Gastrocnemius medialis (tissue), 4 donors: ENCODE measurements around the gene FAM53A.

Source experiments
- POLR2A ChIP-seq, 2 donors: fragments of 450-650 bp; IDR thresholded peaks; one replicate each; pipeline ENCODE4 v1.6.1; 2017; ENCODE audit warnings: antibody characterized with exemption in 2 of 2, mild to moderate bottlenecking in 2 of 2, moderate library complexity in 2 of 2
- TF ChIP-seq, protein P1 (sequence below), 5 experiments: fragments of 450-650 bp in 3 of 5; fragments of 200-600 bp in 2 of 5; sonication (generic) in 2 of 5; IDR thresholded peaks in 4 of 5; conservative IDR thresholded peaks in 1 of 5; 1 replicate in 4 of 5; 2 replicates in 1 of 5; pipeline ENCODE4 v1.5.1; 2016 to 2019; ENCODE audit warnings: antibody characterized with exemption in 5 of 5, mild to moderate bottlenecking in 3 of 5, moderate library complexity in 3 of 5

DNA sequence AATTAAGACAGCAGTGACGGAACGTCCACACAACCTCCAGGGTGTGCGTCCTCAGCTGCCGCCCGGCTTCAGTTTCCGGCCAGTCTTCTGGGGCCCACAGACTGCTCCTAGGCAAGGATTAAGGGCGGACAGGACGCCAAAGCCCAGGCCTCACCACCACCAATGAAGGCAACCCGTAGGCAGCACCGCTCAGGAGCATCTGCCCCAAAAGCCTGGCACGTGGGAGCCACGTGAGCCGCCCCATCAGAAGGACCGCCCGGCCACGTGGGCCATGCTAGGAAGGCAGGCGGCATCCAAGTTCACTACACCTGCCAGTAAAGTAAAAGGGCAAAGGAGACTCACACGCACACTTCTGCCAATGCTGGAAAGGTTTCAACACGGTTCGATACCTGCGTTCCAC, 14.3 kb downstream of the FAM53A start:
- TF ChIP-seq, protein P1, sequence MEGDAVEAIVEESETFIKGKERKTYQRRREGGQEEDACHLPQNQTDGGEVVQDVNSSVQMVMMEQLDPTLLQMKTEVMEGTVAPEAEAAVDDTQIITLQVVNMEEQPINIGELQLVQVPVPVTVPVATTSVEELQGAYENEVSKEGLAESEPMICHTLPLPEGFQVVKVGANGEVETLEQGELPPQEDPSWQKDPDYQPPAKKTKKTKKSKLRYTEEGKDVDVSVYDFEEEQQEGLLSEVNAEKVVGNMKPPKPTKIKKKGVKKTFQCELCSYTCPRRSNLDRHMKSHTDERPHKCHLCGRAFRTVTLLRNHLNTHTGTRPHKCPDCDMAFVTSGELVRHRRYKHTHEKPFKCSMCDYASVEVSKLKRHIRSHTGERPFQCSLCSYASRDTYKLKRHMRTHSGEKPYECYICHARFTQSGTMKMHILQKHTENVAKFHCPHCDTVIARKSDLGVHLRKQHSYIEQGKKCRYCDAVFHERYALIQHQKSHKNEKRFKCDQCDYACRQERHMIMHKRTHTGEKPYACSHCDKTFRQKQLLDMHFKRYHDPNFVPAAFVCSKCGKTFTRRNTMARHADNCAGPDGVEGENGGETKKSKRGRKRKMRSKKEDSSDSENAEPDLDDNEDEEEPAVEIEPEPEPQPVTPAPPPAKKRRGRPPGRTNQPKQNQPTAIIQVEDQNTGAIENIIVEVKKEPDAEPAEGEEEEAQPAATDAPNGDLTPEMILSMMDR (IDR thresholded peaks at IDR 0.05 in 4 of 5, conservative IDR thresholded peaks at IDR 0.05 in 1 of 5): no peak
- no peak for TF ChIP-seq POLR2A (IDR thresholded peaks at IDR 0.05)
